HG03558 (cell line): ENCODE data around the gene FAM3C.

ENCODE experiments used
- ATAC-seq: cut with Tn5 transposase; IDR thresholded peaks from one replicate; pipeline ENCODE4 v1.9.1; 2021; ENCODE audit warnings: moderate number of reproducible peaks; ENCODE audit not compliant: unreplicated experiment; ENCODE audit errors: extremely low read depth

The FAM3C gene

GRCh38 chr7:121383235-121383910 is 12.7 kb downstream of the FAM3C start:
- ATAC-seq: no peak

GRCh38 chr7:121382473-121382872 is 13.6 kb downstream of the FAM3C start:
- no peak for ATAC-seq

- no peak for ATAC-seq
These were observed 16.2 kb downstream of the FAM3C start for GRCh38 chr7:121379930-121380329.

- no peak for ATAC-seq
These were observed 19.1 kb downstream of the FAM3C start for GRCh38 chr7:121376979-121377378.

- ATAC-seq: no peak
These were observed 22.9 kb downstream of the FAM3C start for GRCh38 chr7:121373177-121373576.

GRCh38 chr7:121372376-121373010 is 23.6 kb downstream of the FAM3C start:
- ATAC-seq: peak; percentile 82

- no peak for ATAC-seq
These were observed 24.2 kb downstream of the FAM3C start for GRCh38 chr7:121371883-121372282.

GRCh38 chr7:121371367-121371766 is 24.7 kb downstream of the FAM3C start:
- ATAC-seq: no peak

GRCh38 chr7:121369462-121369861 is 26.6 kb downstream of the FAM3C start:
- ATAC-seq: peak; percentile 27

- ATAC-seq: no peak
These were observed 29.2 kb downstream of the FAM3C start for GRCh38 chr7:121366852-121367431.

- ATAC-seq: no peak
These were observed 35.5 kb downstream of the FAM3C start for GRCh38 chr7:121360564-121360963.

GRCh38 chr7:121355574-121355973 is 40.5 kb downstream of the FAM3C start:
- ATAC-seq: no peak

- ATAC-seq: no peak
These were observed 43.8 kb downstream of the FAM3C start for GRCh38 chr7:121352323-121352722.

GRCh38 chr7:121351682-121352081 is 44.4 kb downstream of the FAM3C start:
- no peak for ATAC-seq

- no peak for ATAC-seq
These were observed 51.6 kb downstream of the FAM3C start for GRCh38 chr7:121344497-121344896.

GRCh38 chr7:121344093-121344492 is 52.0 kb downstream of the FAM3C start:
- no peak for ATAC-seq

GRCh38 chr7:121343302-121343701 is 52.8 kb downstream of the FAM3C start:
- ATAC-seq: no peak

GRCh38 chr7:121342631-121343030 is 53.5 kb downstream of the FAM3C start:
- no peak for ATAC-seq

- no peak for ATAC-seq
These were observed 54.2 kb downstream of the FAM3C start for GRCh38 chr7:121341933-121342332.

GRCh38 chr7:121339082-121339481 is 57.0 kb downstream of the FAM3C start:
- no peak for ATAC-seq

- ATAC-seq: no peak
These were observed 58.7 kb downstream of the FAM3C start for GRCh38 chr7:121337398-121337797.

- no peak for ATAC-seq
These were observed 59.5 kb downstream of the FAM3C start for GRCh38 chr7:121336579-121336978.
